Epithelial cell of prostate (primary cell): Measurements from ENCODE around the gene TCEAL8.
A peak's percentile ranks its signal among the peaks of the same experiment; 100 is the strongest.
"Not testable (repeated sequence)": the region's sequence is repeated elsewhere in the genome, so short reads cannot be mapped to it uniquely, and the experiment has no call there.

Experiments used
- DNase-seq: peaks from one replicate; pipeline ENCODE4 v3.0.0-alpha.2; 2011; ENCODE audit warnings: low read depth, low spot score
- H3K27ac ChIP-seq: fragments of 450-650 bp; 2 replicates; pipeline ENCODE4 v1.5.1; 2017; ENCODE audit warnings: mild to moderate bottlenecking

TCEAL8 gene, protein sequence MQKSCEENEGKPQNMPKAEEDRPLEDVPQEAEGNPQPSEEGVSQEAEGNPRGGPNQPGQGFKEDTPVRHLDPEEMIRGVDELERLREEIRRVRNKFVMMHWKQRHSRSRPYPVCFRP

DNA sequence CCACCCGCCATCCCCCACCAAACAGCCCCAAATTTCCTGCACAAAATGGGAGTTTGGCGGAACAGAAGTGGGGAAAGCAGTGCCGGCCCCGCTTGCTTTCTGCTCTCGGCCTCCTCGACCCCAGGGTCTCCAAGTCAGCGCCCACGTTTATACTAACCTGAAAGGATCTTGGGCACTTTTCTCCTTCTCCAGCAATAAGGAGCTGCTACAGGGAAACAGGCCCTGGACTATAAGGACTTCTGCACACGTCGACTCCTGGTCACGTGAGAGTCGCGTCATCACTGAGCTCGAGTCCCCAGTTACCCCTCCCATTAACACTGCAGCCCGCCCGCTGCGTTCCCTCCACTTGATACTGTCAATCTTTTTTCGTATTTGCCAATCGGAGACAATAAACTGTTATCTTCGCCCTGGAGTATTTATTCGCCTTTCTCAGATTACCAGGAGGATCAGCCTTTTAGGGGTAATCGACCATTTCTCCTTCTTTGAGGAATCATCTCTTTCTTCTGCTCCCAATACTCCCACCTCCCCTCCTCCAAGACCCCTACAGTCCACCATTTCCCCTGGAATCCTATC is at the start of gene TCEAL8:
Gene TCEAL8 (minus strand): TSS at position 235 of the 573 bp plus-strand sequence. CDS start 1,176 bp downstream, outside the sequence.
- H3K27ac ChIP-seq, result peak within 1 kb of the TSS; percentile 78
- no peak for DNase-seq

DNA sequence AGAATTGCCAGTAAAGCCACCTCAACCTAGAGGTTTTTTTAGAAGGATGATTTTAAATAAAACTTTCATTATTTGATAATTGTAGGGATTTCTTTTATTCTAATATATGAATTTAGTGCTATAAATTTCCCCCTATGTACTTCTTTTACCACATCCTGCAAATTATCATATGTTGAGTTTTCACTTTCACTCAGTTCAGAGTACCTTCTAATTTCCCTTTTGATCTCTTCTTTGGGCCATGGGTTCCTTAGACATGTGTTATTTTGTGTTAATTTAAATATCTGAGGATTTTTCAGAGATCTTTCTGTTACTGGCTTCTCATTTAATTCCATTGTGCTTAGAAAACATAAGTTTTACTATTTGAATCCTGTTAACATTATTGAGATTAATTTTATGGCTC is 49.8 kb upstream of the TCEAL8 start:
- H3K27ac ChIP-seq, result no peak overlapping the region
- DNase-seq, result no peak

DNA sequence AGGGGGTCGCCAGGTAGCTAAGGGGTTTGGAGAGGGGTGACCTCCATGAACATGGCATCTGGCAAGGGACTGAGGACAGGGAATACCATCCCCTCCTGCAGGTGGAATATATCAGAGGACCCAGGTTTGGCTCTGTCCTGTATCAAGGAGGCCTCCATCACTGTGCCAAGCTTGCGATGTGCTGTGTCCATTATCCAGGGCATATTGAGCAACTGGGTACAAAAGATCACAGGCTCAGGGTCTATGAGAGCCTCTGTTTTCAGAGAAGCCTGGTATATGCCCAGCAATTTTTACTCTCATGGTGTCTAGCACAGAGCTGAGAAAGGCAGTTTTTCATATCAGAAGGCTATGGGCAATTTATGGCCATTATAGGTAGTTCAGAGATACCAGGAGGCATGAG is 38.2 kb upstream of the TCEAL8 start:
- H3K27ac ChIP-seq, result no peak overlapping the region
- no peak for DNase-seq

DNA sequence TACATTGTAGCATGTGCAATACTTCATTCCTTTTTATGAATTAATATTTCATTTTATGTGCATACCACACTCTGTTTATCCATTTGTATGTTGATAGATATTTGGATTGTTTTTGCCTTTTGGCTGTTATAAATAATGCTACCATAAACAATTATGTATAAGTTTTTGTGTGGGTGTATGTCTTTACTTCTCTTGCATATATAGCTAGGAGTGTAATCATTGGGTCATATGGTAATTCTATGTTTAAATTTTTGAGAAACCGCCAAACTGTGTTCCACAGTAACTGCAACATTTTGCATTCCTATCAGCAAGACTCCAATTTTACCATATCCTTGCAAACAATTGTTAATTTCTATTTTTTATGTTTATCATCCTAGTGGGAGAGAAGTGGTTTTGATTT is 24.7 kb upstream of the TCEAL8 start:
- H3K27ac ChIP-seq, result no peak overlapping the region

DNA sequence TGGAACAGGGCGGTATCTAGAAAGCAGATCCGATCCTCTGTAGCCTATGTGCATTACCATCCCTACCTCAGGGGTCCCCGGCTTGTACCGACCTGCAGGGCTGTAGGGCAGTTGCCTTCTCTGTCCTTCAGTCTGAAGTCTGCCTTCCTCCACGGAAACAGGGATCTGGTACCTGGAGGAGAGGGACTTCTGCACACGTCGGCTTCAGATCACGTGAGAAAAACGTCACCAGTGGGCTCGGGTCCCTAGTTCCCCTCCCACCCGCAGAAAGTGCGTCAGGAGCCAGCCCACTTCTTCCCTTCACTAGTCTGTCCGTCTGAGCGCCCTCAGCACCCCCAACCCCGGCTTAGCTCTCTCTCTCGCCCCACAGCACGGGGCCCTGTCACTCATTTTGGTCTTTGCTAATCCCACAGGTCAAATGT is 21.6 kb upstream of the TCEAL8 start, which contains the start of gene TCEAL5:
Gene TCEAL5 (minus strand): TSS at position 170 of the 422 bp plus-strand sequence. CDS start 2,187 bp downstream, outside the sequence.
- H3K27ac ChIP-seq, result no peak within 1 kb of the TSS
- DNase-seq, result no peak

More for the DNA sequence above, 24.7 kb upstream of the TCEAL8 start:
- no peak for DNase-seq

DNA sequence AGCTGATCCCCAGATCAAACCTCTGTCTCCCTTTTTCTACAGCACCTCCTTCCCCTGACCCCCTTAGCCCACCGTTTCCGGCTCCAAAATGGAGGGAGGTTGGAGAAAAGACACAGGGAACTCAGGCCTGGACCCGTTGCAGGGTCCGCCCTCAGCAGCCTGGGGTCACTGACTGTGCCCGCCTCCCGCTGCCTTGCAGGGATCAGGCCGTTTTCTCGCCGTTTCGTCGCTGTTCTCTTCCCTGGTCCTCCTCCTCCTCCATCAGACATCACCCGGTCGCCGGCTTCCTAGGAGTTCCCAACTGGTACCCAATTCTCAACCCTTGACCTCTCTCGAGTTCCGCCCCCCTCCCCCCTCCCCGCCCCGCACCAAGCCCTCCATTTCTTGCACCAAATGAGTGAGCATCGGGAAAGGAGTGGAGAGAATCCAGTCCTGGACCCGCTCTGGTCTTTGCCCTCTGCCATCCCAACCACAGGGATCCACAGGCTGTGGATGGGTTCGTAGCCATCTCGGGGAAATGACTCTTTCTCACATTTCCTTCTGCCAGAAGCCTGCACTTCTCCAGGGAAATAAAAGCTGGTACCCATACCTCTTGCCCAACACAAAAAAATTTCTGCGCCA is 21.1 kb upstream of the TCEAL8 start:
- H3K27ac ChIP-seq, result no peak overlapping the region

DNA sequence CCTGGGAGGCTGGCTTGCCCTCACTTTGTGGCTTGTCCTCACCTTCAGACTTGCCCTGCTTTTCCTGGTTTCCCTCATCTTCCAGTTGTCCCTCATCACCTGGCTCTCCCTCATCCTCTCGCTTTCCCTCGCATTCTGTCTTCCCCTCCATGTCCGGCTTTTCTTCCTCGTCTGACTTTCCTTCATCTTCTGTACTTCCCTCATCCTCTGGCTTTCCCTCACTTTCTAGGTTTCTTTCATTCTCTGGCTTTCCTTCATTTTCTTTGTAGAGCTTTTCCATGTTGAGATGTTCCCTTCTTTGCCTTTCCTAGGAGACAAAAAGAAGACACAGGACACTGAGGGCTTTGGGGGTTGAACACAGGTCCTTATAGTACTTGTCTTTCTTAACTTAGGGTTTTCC is 19.3 kb upstream of the TCEAL8 start:
- no peak for DNase-seq
- no peak overlapping the region for H3K27ac ChIP-seq

More for the DNA sequence above, 21.1 kb upstream of the TCEAL8 start:
- no peak for DNase-seq

DNA sequence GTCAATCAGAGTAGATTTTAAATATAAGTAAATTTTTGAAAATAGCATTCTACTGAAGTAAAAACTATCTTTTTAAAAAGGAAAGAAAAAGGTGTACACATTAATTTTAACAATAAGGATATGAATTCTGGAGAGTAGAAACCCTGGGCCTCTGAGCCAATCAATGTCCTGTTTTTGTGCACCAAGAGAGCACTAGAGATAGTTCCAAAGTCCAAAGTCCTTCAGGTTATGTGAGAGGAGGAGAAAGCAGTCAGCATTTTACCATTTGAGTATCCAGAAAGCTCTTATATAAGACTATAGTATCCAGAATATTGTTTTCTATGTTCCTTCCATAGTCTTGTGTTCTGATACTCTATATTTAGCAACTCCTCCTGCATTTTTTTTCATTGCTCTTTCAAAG is 3.3 kb upstream of the TCEAL8 start:
- no peak for DNase-seq

DNA sequence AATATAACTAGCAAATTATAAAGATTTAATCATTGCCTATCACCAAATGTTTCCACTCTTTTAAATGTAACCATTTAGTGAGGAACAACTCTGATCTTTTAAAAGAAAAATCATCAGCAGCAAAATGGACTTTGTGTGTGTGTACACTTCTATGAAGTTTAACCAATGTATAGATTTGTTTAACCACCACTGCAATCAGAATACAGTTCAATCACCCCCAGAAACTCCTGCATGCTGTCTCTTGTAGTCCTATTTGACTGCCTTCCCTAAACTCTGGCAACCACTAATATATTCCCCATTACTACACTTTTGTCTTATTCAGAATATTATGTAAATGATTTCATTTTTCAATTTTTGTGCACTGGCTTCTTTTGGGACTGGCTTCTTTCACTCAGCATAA is 1.7 kb upstream of the TCEAL8 start:
- no peak for DNase-seq
- H3K27ac ChIP-seq, result no peak overlapping the region

More for the DNA sequence above, 3.3 kb upstream of the TCEAL8 start:
- H3K27ac ChIP-seq, result no peak overlapping the region

DNA sequence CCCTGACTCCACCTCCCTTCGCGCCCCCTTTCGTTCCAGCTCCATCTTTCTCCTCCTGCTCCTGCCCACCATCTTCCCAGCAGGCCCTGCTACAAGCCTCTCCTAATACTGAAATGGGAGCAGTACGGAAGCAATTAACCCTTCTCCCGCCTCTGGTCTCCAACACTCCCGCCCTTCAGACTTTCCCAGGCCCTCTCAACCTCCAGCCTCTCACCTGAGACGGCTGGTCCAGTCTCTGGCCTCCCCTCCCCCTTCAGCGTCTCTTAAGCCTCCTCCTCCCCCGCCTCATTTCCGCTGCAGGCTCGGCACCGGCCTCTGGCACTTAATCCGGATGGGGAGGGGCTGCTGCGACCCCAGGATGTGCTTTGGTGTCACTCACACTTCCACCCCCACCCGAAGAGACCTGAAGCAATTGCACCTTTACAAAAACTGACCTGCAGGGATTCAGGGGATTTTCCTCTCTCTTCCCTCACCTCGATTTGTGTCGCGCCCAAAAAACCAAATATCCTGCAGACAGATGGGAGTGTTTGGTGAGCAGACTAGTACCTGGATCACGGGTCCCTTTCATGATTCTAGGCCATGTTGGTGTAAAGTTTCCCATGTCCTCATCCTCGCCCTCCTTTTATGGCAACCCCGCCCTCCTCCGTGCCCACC is 657 bp downstream of the TCEAL8 start:
- no peak for DNase-seq
- peak overlapping the region; percentile 78 for H3K27ac ChIP-seq

DNA sequence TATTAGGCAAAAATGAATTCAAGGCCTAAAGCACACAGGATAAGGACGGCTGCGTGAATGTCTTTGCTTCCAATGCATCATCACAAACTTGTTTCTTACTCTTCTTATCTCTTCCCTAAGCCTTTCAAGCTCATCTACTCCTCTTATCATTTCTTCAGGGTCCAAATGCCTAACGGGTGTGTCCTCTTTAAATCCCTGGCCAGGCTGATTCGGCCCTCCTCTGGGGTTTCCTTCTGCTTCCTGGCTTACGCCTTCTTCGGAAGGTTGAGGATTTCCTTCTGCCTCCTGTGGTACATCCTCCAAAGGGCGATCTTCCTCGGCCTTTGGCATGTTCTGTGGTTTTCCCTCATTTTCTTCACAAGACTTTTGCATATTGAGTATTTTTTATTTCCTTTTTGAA is 1.3 kb downstream of the TCEAL8 start:
- no peak for DNase-seq
- peak overlapping the region; percentile 78 for H3K27ac ChIP-seq

DNA sequence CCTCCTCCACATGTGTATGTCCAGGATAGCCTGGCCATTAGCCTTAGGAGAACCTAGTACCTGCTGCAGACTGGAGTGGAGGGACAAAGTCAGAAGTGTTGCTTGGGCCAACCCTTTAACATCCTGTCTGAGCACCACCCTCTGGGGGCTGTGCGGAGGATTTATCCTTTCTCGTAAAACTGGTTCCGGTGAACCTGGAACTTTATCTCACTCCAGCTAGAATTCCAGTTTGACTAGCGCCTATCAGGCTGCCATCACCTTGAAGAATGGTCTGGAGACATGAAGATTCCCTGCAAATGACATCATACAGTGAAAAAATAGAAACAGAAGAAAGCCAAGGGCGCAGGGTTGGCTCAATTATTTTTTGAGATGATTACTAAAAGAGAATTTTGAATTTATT is 4.0 kb downstream of the TCEAL8 start:
- no peak for DNase-seq

DNA sequence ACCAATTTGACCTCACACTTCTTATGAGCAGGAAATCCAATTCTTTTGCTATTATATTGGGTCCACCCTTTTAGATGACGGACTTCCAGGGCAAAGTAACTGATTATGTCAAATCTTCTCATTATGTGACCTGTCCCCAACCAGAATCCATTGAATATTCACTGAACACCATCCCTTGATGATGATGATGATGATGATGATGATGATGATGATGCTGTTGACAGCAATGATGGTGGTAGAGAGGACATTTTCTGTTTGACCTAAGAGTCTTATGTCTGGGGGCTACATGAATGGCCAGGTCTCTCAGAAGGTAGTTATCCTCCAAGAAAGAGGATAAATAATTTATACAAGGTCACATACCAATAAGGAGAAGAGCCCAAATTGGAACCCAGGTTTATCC is 5.2 kb downstream of the TCEAL8 start:
- no peak for DNase-seq
- H3K27ac ChIP-seq, result no peak overlapping the region

More for the DNA sequence above, 4.0 kb downstream of the TCEAL8 start:
- H3K27ac ChIP-seq, result peak overlapping the region; percentile 32

DNA sequence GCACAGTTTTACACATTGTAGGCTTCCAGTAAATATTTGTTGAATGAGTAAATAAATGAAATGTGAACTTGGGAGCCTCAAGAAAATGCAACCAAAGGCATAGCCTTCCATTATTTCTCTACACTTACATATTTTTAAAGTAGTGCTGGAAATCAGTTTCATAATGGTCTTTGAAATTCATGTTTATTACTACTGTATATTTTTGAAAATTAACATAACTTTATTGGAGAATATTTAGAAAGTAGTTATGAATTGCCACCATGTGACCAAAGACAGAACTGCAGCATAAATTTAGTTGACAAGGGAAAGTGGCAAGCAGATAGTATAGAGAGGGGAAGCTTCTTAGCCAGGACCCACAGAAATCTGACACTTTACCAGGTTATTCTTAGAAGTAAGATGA is 6.4 kb downstream of the TCEAL8 start:
- no peak for DNase-seq
- no peak overlapping the region for H3K27ac ChIP-seq

DNA sequence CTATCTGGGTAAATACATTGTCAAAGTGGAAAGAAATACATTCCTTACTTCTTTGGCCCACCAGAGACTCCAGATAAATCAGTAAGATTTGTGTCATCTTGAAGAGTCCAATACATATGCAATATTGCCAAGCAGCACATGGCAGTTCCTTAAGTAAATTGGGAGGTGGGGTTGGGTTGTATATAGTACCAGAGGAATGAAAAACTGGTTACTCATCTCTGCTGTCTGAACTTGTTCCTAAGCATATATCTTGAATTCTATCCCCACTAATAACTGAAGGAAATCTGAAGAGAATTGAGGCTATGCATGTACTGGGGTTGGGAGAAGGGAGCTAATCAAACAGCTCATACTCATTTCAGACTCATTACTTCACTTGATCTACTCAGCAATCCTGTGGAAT is 14.8 kb downstream of the TCEAL8 start:
- DNase-seq, result no peak

DNA sequence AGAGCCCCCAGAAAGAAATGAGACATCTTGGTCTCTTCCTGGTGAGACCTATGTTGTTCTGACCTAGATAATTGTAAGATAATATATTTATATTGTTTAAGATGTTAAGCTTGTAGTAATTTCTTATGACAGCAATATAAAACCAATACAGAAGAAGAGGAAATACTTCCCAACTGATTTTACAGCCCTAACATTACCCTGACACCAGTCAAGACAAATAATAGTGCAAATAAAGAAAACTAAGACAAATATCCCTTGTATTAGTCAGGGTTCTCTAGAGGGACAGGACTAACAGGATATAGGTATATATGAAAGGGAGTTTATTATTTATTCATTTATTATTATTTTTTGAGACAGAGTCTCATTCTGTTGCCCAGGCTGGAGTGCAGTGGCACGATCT is 18.7 kb downstream of the TCEAL8 start:
- H3K27ac ChIP-seq, result no peak overlapping the region
- DNase-seq, result no peak

More for the DNA sequence above, 14.8 kb downstream of the TCEAL8 start:
- peak overlapping the region; percentile 10 for H3K27ac ChIP-seq

DNA sequence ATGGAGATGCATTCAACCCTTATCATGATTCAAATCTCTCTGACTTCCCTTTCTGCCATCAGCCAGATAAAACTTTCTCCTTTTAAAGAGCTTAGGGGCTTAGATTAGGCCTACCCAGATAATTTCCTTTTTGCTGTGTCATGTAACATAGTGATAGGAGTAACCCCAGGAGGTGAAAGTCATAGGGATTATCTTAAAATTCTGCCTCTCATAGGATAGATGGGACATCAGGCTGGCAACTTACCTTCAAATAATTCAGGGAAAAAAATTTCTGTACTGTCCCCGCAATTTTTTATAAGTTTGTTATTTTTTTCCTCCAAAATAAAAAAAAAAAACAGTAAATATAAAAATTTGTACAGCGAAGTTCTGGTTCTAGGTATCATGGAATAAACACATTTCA is 19.3 kb downstream of the TCEAL8 start:
- DNase-seq, H3K27ac ChIP-seq: not testable (repeated sequence)

DNA sequence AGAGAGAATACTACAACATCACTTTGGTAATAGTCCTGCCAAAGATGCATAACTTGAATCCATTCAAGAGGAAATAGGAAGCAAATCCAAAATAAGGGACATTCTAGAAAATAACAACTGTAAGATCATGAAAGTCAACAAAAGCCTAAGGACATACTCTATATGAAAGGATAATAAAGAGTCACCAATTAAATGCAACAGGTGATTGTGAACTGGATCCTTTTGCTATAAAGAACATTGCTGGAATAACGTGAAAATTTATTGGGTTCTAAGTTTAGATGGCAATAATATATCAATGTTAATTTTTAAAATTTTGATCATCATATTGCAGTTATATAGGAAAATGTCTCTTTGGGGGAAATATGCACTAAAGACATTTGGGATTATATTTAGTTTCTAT is 20.1 kb downstream of the TCEAL8 start:
- no peak overlapping the region for H3K27ac ChIP-seq
- no peak for DNase-seq

DNA sequence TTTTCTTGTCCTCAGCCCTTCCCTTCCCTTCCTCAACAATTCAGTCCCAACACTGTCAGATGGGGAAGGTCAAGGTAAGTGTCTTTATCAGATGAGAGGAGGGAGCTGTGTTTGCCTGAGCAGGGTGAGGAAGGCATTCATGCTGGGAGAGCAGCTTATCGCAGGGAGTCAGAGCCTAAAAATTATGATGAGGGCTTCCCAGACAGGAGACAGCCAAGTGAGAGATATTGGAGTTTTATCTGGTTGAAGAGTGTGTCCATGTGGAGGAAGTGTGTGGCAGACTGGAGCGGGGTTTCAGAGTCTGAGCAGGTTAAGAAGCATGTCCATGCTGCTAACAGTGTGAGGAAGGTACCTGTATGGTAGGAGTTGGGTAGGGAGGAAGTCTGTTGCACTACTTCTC is 21.7 kb downstream of the TCEAL8 start:
- H3K27ac ChIP-seq, result no peak overlapping the region
- no peak for DNase-seq

DNA sequence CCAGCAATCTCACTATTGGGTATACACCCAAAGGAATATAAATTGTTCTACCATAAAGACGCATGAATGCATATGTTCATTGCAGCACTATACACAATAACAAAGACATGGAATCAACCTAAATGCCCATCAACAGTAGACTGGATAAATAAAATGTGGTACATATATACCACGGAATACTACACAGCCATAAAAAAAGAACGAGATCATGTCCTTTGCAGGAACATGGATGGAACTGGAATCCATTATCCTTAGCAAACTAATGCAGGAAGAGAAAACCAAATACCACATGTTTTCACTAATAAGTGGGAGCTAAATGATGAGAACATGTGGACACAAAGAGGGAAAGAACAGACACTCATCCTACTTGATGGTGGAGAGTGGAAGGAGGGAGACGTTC is 29.0 kb downstream of the TCEAL8 start:
- DNase-seq, H3K27ac ChIP-seq: not testable (repeated sequence)
